C1 segment of cervical spinal cord (tissue), 14 donors: Measurements from ENCODE around the gene ZNF26.
"Not testable (repeated sequence)": the region's sequence is repeated elsewhere in the genome, so short reads cannot be mapped to it uniquely, and the experiment has no call there.

ENCODE experiments used
- DNase-seq, 14 donors: peaks; one replicate each; lab custom pipeline; 2025; lab: John Stamatoyannopoulos, UW

Gene ZNF26, protein sequence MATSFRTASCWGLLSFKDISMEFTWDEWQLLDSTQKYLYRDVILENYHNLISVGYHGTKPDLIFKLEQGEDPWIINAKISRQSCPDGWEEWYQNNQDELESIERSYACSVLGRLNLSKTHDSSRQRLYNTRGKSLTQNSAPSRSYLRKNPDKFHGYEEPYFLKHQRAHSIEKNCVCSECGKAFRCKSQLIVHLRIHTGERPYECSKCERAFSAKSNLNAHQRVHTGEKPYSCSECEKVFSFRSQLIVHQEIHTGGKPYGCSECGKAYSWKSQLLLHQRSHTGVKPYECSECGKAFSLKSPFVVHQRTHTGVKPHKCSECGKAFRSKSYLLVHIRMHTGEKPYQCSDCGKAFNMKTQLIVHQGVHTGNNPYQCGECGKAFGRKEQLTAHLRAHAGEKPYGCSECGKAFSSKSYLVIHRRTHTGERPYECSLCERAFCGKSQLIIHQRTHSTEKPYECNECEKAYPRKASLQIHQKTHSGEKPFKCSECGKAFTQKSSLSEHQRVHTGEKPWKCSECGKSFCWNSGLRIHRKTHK

DNA sequence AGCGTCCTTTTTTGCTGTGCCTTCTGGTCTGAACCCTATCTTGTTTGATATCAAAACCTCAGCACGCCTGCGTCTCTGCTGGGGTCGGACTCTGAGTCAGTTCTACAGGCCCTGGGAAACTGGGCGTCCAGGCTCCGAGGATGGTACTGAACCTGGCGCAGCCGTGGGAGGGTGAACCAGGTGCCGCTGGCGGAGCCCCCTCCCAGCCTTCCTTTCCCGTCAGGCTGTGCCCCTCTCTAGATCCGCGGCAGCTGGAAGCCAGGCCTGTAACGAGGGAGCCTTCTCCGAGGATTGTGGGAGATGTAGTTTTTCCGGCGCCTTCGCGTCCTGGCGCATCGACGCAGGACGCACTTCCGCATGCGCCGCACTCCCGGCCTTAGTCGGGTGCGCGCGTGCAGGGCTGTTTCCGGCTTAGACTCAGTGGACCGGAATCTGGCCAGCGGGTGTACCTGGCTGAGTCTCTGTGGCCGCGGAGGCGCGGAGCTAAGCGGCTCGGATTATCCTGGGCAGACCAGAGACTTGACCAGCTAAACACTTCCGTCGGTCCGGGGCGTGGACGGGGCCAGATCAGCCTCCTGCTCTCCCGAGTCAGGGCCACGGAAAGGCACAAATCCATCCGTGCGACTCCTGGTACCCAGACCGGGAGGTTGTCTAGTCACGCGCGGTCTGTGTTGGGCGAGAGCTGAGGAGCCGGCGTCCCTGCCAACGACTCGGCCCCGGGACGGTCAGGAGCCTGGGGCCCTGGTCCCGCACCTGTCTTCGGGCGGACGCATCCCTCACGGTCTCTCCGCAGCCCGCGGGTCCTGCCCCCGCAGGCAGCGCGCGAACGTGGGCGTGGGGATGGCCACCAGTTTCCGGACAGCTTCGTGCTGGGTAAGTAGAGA is at the start of gene ZNF26:
ZNF26 (plus strand) TSS at position 367 of the 884 bp plus-strand sequence; CDS start at position 841, 474 bp downstream.
- peak; percentile 54 to 94 (median 88) for DNase-seq

DNA sequence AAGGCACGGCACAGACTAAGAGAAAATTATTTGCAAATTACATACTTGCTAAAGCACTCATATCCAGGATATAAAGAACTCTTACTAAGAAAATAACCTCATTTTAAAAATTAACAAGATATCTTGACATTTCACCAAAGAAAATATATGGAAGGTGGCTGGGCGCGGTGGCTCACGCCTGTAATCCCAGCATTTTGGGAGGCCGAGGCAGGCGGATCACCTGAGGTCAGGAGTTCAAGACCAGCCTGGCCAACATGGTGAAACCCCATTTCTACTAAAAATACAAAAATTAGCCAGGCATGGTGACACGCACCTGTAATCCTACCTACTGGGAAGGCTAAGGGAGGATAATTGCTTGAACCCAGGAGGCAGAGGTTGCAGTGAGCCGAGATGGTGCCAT is 49.2 kb upstream of the ZNF26 start:
- DNase-seq, result not testable (repeated sequence)

DNA sequence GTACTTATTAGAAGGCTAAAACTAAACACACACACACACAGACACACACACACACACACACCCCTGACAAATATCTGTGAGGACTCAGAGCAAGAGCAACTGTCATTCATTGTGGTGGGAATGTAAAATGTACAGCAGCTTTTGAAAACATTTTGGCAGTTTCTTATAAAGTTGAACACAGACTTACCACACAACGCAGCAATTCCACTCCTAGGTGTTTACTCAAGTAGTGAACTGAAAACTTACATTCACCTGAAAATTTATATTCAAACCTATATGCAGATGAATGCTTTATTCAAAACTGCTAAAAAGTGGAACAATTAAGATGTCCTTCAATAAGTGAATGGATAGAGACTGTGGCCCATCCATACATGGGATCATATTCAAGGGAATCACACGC is 48.7 kb upstream of the ZNF26 start:
- DNase-seq, result no peak

DNA sequence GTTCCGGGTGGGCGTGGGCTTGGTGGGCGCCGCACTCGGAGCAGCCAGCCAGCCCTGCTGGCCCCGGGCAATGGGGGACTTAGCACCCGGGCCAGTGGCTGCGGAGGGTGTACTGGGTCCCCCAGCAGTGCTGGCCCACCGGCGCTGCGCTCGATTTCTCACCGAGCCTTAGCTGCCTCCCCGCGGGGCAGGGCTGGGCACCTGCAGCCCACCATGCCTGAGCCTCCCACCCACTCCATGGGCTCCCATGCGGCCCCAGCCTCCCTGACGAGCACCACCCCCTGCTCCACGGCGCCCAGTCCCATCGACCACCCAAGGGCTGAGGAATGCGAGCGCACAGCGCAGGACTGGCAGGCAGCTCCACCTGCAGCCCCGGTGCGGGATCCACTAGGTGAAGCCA is 47.4 kb upstream of the ZNF26 start:
- DNase-seq, result not testable (repeated sequence)

DNA sequence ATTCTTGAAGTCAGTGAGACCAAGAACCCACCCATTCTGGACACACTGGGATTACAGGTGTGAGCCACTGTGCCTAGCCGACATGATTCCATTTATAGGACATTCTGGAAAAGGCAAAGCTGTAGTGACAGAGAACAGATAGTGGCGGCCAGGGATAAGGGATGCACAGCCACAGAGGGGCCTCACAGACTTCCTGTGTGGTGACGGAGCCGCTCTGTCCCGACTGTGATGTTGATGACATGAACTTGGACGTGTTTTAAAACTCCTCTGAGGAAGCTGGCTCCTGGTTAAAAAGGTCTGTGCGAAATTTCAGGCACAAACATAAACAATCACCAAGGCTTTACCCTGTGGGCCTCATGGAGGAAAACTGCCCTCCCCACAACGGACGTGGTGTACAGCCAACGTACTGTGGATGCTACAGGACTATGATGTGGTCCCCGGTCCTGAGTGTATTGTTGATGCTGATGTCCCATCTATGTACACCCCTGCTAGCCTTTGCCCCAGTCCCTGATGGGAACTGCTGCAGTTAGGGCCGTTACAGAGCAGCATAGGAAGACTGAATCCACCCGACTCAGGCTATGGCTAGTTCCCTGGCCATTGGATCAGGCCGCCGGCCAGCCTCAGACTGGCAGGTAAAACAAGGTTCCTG is 46.0 kb upstream of the ZNF26 start:
- no peak for DNase-seq

DNA sequence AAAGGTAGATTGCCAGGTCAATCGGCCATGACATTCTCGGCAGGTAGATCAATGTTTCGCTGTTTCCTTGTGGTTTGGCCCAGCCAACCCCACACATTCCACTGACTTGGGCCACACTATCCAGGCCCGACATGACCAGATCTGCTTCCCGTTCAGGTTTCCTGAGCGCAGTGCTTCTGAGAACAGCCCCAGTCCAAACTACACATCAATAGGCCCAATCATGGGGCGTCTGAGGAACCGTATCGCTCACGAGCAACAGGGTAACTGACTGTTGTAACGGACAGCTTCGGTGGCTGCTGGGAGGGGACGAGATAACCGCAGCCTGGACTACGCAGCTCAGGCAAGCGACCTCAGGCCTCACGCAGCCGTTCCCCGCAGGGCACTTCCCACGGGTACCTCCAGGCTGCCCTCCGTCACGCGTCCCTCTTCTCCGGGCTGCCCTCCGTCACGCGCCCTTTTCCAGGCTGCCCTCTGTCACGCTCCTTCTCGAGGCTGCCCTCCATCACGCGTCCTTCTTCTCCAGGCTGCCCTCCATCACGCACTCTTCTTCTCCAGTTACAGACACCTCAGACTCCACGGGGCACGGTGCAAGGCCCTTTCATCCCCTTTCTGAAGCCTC is 44.7 kb upstream of the ZNF26 start:
- DNase-seq, result no peak

DNA sequence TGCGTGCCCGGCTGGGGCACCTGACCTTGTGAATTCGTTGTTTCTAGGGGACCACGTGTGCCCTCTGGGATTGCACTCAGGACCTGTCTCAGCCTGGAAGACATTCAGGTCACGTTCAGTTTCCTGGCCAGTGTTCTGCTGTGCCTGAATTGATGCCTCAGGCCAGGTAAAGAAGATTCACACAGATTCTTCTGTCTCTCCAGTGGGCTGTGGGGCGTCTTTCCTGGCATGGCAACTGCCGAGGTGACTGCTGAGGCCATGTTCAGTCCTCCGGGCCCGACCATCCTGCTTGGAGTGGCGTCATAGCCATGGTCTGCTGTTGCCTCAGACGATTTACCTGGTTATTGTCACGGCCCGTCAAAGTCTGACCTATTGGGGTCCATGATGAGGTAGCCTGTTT is 43.6 kb upstream of the ZNF26 start:
- no peak for DNase-seq

DNA sequence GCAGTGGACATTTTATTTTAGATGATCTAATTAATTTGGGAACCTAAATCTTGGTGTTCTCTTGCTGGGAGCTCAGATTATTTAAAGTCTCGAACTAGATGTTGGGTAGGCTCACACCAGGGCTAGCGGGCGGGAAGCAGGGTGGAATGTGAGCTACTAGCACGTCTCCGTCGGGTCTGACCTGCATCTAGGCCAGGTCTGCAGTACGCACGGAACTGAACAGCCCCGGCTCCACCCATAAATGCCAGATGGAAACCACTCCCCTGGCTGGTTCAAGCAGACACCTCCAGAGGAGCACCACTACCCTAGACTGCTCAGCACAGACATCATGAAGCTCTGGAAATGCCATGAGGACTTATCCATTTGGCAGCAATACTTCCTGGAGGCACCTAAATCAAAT is 40.4 kb upstream of the ZNF26 start:
- DNase-seq, result no peak

DNA sequence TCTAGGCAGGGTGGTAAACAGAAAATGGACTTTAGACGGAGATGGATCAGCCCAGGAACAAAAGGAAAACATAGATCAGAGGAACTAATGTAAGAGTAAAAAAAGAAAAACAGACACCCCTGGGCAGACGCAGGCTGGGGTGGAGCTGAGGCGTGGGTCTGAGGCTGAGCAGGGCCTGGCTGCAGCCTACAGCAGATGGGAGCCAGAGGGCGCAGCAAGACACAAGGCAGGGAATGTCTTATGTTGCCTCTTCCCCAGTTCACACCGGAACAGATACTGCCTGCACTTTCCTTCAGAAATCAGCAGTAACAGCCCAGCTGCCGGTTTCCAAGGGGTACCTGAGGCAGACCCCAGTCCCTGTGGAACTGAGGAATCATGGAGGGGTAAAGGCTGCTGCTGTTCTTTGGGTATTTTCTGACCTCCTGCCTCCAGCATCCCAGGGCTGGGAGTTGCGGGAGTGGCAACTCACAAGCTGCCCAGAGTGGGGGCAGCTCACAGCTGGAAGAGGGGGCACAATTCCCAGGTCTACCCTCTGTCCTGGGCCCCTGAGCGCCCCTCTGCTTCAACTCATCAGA is 39.8 kb upstream of the ZNF26 start:
- no peak for DNase-seq

DNA sequence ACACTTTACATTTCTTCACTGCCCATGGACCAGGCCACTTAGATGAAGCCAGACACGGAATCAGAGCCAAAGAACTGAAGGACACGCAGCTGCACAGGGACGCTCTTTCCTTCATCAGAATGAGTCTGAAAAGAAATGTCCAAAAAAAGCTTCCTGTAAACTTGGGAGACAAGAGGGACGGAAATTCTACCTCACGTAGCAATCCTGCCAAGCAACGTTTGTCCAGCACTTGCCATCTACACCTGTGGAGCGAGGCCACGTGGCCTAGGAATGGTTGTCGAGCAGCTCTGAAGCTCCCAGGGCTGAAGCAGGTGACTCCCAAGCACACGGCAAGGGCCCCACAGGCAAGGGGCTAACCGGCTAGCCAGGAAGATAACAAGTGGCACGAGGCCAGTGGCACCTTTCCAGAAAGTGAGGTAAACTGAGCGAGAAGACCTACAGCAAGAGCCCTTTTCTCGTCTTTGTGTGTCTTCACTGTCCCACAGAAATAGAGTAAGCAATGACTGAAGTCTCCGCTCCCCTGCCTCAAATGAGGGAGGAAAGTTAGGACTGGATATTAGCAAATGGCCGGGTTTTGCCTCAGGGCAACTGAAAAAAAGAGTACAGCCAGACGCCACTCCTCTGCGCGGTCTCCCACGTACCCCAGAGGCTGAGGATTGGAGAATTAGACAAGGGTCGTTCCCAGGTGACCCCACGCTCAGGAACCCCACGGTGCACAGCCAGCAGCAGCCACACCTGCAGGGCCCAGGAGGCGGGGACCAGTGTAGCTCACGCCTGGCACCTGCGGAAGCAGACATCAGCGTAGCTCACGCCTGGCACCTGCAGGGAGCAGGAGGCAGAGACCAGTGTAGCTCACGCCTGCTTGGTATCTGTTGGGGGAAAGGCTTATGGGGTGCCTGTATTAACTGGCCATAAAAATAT is 37.8 kb upstream of the ZNF26 start:
- no peak for DNase-seq

DNA sequence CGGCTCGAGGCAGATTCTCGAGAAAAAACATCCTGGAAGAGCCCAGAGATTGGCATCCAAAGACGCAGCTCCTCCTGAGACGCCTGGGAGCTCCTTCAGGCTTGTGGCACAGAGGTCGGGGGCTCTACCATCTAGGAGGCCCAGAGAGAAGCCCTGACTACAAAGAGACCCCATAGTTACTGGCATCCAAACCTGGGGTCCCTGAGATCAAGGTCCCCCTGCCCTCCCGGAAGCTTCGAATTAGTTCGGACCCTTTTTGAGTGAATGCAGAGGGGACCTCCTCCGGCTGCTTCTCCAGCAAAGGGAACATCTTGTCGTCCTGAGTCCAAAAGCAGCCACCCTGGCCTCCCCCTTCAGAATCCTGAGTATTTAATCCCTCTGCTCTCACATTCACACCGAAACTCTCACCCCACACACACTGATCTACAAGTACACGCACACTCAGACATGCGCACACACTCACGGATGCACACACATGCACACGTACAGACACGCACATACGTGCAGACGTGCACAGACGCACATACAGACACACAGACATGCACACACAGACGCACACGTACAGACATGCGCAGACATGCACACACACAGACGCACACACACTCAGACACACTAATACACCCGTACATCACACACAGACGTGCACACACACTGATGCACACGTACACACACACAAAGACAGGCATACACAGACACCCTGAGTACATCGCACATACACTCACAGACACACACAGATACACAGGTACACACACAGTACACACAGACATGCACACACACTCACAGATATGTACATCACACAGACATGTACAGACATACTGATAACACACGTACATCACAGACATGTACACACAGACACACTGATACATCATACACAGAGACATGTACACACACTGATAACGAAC is 36.0 kb upstream of the ZNF26 start:
- DNase-seq, result no peak

DNA sequence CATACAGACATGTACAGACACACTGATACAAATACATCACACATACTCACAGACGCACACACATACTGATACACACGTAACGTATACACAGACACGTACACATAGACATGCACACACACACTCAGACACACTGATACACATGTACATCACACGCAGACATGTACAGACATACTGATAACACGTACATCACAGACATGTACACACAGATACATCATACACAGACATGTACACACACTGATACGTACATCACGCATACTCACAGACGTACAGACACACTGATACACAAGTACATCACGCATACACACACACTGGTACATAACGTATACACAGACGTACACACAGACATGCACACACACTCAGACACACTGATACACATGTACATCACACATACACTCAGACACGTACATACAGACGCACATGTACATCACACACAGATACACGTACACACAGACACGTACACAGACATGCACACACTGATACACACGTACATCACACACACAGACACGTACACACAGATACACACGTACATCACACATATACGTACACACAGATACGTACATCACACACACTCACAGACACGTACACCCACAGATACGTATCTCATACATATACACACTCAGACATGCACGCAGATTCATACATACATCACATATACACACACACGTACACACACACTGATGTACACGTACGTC is 35.2 kb upstream of the ZNF26 start:
- no peak for DNase-seq

DNA sequence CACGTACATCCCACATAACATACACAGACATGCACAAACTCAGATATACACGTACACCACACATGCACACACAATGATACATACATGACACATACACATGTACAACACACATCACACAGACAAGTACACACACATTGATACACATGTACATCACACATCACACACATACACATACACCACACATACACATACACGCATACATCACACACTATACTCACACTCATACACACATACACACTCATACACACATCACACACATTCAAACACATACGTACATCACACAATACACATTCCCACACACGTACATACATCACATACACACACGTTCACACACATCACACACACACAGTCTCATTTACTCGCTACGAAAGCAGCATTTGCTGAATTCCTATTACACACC is 34.5 kb upstream of the ZNF26 start:
- no peak for DNase-seq

DNA sequence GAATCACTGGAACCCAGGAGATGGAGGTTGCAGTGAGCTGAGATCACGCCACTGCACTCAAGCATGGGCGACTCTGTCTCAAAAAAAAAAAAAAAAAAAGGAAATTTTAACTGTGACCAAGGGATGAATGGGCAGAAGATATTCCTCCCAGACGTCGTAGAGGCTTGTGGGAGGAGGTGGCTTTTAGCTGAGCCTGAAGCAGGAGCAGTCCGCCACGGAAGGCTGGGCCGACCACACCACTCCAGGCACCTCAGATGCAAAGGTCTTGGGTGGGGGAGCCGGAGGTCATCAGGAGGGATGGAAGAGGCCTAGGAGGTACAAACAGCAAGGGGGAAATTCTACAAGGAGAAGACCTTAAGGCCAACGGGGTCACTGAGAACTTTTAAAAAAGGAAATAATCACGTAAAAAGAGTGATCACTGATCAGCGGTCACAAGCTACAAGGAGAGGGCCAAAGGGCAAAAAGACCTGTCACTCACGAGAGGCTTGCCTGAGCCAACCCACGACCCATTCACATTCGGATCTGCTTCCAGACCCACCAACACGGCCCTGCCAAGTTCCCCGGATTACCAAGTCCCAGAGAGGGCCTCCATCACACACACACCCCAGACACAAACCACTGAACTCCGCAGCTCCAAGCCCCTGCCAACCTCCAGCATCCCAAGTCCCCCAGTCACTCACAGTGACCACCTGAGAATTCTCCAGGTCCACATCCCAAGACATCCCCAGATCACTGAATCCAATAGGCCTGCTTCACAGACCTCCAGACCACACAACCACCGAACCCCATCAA is 33.6 kb upstream of the ZNF26 start:
- no peak for DNase-seq

DNA sequence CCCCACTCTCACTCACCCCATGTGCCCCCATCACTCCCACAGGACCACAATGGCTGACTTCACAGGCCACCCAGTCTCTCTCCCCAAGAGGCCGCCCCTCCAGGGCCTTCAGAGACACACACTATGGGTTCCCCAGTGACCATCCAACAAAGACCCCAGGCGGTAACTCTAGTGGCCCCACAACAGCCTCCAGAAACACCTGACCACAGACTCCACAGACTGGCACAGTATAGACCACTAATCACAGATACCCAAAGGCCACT is 33.1 kb upstream of the ZNF26 start:
- DNase-seq, result no peak

DNA sequence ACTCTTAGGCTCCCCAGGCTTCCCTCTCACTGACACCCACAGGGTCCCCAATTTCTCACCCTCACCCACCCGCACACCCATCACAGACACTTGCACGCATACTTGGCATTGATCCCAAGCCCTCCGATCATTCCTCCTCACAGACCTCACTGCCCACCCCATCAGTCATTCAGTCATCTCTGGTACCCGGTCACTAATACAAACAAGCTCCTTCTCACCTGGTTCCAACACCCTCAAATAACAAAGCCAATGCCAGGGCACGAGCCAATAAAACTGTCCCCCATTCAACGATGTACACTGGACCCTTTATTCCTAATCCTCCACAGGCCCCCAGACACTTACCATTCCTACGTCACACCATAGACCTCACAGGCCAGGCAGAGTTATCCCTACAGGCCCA is 32.4 kb upstream of the ZNF26 start:
- DNase-seq, result no peak

DNA sequence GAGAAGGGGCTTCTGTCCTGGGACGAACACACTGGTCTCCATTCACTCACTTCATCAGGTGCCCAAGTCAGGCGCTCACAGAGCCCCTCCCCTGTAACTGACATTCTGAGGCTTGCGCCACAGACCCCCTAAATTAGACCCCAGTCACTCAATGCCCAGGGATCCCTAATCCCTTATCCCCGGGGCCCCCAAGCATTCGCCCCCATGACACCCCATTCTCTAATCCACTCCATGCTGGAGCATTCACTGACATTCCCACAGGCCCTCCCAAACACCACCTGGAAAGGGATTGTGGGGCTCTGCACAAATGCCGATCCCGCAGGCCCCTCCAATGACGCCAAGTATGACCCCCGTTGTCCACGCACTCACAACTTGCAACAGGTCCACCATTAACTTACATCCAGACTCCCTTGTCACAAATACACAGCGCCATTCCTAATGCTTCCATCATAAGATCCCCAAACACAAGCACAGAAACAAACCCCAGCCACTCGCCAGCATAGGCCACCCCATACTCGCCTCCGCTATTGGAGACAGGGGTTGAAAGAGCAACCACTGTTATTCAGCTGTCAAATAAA is 31.6 kb upstream of the ZNF26 start:
- no peak for DNase-seq
